AG10803 (cell line): Measurements from ENCODE around the gene ZSCAN29.

Experiments used
- DNase-seq: peaks from one replicate; pipeline ENCODE4 v3.0.0; 2010; ENCODE audit warnings: low read depth
- H3K4me3 ChIP-seq: 2 replicates; pipeline ENCODE4 v1.5.1; 2011; ENCODE audit warnings: mild to moderate bottlenecking, low read length, control low read depth
- CTCF ChIP-seq: conservative IDR thresholded peaks from 2 replicates; pipeline ENCODE4 v1.5.1; 2011; ENCODE audit warnings: mild to moderate bottlenecking, low read length, control low read depth, inconsistent platforms

The ZSCAN29 gene

GRCh38 chr15:43370975-43371974 lies at the start of gene ZSCAN29, which contains the start of gene TUBGCP4:
Gene ZSCAN29 (minus strand): TSS chr15:43371043. CDS start chr15:43369913, 1,130 bp downstream.
Gene TUBGCP4 (plus strand): TSS chr15:43371101. CDS start chr15:43371355, 254 bp downstream.
- peak; percentile 21 for TF ChIP-seq CTCF
- peak within 1 kb of the TSS; percentile 95 for H3K4me3 ChIP-seq
- peak; percentile 68 for DNase-seq

GRCh38 chr15:43420435-43420834 lies 49.6 kb upstream of the ZSCAN29 start:
- H3K4me3 ChIP-seq, result no peak overlapping the region
- DNase-seq, result no peak
- no peak for TF ChIP-seq CTCF

GRCh38 chr15:43414196-43414595 lies 43.4 kb upstream of the ZSCAN29 start:
- no peak overlapping the region for H3K4me3 ChIP-seq
- TF ChIP-seq CTCF, result no peak
- DNase-seq, result peak; percentile 9

- H3K4me3 ChIP-seq, result no peak overlapping the region
- DNase-seq, result no peak
- TF ChIP-seq CTCF, result no peak
These were observed 41.3 kb upstream of the ZSCAN29 start for GRCh38 chr15:43412096-43412495.

- TF ChIP-seq CTCF, result no peak
- no peak overlapping the region for H3K4me3 ChIP-seq
- peak; percentile 45 for DNase-seq
These were observed 39.9 kb upstream of the ZSCAN29 start for GRCh38 chr15:43410572-43411214.

GRCh38 chr15:43408789-43409188 lies 37.9 kb upstream of the ZSCAN29 start:
- DNase-seq, result no peak
- no peak overlapping the region for H3K4me3 ChIP-seq
- TF ChIP-seq CTCF, result no peak
